Measurements from ENCODE around the gene ERC2.

DNA sequence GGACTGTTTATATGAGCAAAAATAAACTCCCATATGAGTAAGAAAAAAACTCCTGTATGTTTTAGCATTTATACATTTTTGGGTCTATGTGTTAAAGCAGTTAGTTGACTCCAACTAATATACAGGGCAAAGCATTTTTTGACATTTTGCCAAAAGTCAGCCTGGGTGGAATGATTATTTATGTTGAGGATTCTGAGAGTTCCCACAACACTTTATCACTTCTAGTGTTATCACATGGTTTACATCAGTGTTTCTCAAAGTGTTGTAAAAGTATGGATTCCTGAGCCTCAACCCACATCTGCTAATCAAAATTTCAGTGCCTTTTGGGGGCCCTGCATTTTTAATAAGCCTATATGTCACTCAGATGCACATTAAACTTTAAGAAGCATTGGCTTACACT lies 643.9 kb downstream of the ERC2 start:
- TF ChIP-seq POLR2A (IDR thresholded peaks at IDR 0.05; ENCODE audit: low read depth, low read length) = no peak
- TF ChIP-seq TAF1 (IDR thresholded peaks at IDR 0.05; ENCODE audit: low read depth, low read length) = no peak
